GM12872 (cell line): ENCODE measurements around the gene ZNF496.

Source experiments
- TF ChIP-seq, protein P1 (sequence below): IDR thresholded peaks from 3 replicates; pipeline ENCODE4 v1.5.1; 2011; ENCODE audit warnings: low read depth, mild to moderate bottlenecking, low read length, moderate library complexity; ENCODE audit not compliant: insufficient read depth

The ZNF496 gene

DNA sequence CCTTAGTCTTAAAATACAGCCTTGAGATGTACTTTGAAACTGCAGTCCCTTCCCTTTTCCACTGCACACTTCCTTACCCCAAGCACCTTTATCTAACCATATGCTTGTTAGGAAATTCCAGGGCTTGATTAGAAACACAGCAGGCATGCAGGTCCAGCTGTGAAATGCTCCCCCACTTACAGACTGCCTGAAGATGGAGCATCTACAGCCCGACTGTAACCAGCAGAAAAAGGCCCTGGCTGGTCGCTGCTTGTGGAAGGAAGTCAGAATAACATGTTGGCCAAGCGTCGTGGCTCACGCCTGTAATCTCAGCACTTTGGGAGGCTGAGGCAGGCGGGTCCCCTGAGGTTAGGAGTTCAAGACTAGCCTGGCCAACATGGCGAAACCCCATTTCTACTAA, 38.6 kb downstream of the ZNF496 start:
- TF ChIP-seq, protein P1, sequence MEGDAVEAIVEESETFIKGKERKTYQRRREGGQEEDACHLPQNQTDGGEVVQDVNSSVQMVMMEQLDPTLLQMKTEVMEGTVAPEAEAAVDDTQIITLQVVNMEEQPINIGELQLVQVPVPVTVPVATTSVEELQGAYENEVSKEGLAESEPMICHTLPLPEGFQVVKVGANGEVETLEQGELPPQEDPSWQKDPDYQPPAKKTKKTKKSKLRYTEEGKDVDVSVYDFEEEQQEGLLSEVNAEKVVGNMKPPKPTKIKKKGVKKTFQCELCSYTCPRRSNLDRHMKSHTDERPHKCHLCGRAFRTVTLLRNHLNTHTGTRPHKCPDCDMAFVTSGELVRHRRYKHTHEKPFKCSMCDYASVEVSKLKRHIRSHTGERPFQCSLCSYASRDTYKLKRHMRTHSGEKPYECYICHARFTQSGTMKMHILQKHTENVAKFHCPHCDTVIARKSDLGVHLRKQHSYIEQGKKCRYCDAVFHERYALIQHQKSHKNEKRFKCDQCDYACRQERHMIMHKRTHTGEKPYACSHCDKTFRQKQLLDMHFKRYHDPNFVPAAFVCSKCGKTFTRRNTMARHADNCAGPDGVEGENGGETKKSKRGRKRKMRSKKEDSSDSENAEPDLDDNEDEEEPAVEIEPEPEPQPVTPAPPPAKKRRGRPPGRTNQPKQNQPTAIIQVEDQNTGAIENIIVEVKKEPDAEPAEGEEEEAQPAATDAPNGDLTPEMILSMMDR = no peak

DNA sequence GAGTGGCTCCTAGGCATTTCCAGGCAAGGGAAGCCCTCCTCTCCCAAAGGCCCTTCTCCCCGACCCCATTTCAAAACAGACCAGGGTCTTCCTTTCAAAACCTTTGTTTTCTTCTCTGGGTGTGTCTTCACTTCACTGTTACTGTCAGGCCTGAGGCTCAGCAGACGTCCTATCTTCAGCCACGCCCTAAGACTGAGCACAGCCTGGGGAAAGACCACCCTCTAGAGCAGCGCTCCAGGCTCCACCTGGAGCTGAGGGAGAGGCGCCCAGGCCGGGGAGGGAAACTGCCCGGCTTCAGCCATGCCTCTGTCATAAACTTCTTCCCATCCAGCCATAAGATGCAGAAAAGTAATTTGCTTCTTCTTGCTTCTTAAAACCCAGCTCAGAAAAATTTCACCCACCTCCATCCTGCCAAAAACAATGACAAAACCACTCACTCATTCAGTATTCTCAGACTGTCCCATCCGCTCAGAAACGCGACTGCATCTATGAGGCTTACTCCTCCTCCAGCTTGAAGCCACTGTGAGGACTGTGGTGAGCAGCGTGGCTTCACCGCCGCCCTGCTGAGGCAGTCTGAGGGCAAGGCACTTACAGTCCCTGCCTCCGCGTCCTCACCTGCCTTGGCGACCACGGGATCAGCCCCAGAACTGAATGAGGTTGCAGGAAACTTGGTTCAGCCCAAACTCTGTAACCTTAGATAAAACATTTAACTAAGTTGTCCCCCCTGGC, 39.7 kb downstream of the ZNF496 start:
- TF ChIP-seq, protein P1 = no peak

GRCh38 chr1:247291161-247291560, 40.5 kb downstream of the ZNF496 start:
- TF ChIP-seq, protein P1 = no peak

- TF ChIP-seq, protein P1 = no peak
Observed at GRCh38 chr1:247290576-247290975, 41.1 kb downstream of the ZNF496 start.

DNA sequence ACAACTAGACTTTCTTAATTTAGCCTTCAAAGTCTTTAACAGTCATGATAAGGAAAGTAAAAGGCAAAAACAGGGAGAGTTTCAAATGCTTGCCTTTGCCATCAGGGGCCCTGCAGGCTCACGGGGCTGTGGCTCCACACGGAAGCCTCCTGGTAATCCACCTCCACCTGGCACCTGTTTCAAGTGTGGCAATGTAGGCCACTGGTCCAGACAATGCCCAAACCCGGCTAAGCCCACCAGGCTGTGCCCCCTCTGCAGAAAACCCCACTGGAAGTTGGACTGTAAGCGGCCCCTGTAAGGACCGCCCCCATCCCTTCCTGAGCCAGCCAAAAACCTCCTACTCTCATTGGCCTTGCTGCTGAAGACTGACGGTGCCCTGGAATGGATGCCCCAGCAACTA, 43.3 kb downstream of the ZNF496 start:
- TF ChIP-seq, protein P1 = no peak

- TF ChIP-seq, protein P1 = no peak
Observed at GRCh38 chr1:247287460-247287859, 44.2 kb downstream of the ZNF496 start.

DNA sequence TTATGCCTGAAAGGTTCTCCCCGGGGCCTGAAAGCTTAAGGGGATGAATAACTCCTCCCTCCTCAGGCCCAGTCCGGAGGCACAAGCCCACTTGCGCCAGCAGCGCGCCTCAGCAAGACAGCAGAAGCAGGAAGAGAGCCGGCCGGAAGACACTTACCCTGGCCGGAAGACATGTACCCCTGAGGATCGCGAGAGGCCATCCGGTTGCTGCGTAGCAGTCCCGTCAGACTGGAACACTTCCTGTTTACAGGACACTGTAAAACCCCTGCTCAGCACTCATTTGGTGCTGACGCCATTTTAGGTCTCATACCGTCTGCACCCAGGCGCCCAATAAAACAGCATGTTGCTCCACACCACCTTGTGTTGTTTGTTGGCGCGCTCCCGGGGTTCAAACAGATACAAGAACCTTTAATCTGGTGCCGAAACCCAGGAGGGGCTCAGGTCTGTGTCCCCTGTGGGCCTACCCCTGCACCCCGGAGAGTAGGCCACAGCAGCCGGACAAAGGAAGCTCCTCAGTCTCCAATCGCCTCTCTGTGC, 45.5 kb downstream of the ZNF496 start:
- TF ChIP-seq, protein P1 = no peak
